GM21390 (cell line): ENCODE results near the gene LRRC25.
A peak's percentile ranks its signal among the peaks of the same experiment; 100 is the strongest.
"Not testable (repeated sequence)": the region's sequence is repeated elsewhere in the genome, so short reads cannot be mapped to it uniquely, and the experiment has no call there.

Experiments
- ATAC-seq: cut with Tn5 transposase; IDR thresholded peaks from one replicate; pipeline ENCODE4 v1.9.1; 2021; ENCODE audit not compliant: unreplicated experiment

LRRC25 gene

GRCh38 chr19:18405754-18406153, 8.3 kb upstream of the LRRC25 start:
- not testable (repeated sequence) for ATAC-seq

DNA sequence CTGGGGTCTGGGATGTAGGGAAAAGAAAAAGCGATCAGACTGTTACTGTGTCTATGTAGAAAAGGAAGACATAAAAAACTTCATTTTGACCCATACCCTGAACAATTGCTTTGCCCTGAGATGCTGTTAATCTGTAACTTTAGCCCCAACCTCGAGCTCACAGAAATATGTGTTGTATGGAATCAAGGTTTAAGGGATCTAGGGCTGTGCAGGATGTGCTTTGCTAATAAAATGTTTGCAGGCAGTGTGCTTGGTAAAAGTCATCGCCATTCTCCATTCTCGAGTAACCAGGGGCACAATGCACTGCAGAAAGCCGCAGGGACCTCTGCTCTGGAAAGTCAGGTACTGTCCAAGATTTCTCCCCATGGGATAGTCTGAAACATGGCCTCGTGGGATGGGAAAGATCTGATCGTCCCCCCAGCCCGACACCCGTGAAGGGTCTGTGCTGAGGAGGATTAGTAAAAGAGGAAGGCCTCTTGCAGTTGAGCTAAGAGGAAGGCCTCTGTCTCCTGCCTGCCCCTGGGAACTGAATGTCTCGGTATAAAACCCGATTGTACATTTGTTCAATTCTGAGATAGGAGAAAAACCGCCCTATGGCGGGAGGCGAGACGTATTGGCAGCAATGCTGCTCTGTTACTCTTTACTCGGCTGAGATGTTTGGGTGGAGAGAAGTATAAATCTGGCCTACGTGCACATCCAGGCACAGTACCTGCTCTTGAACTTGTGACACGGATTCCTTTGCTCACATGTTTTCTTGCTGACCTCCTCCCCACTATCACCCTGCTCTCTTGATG, 5.2 kb upstream of the LRRC25 start:
- ATAC-seq: not testable (repeated sequence)

DNA sequence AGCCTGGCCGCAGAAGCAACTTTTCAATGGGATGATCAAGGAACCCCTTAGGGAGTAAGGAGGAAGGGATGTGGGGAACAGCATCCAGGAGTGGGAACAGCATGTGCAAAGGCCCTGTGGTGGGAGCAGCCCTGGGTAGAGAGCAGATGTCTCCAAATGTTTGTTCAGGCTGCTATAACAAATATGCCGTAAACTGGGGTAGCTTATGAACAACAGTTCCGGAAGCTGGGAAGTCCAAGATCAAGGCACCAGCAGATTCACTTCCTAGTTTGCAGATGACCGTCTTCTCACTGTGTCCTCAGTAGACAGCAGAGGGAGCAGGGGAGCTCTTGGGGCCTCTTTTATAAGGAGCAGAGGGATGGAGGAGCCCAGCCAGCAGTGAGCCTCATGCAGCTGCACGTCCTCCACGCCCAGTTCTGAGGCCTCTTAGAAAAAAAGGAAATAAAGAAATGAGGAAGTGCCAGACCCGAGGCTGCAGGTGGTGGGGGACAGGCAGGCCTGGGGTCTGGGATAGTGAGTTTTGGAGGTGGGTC, 4.2 kb upstream of the LRRC25 start:
- no peak for ATAC-seq

DNA sequence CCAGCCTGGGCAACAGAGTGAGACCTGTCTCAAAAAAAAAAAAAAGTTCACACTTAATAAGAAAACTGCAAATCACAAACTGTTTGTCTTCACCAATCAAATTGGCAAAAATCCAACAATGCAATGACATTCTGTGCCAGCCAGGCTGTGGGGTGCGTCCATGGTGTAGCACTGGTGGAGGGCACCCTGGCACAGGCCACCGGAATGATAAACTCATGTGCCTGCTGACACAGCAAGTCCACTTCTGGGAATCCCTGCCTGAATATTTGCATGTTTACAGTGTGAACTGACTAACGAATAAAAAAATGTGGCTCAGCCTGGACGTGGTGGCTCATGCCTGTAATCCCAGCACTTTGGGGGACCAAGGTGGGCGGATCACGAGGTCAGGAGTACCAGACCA, 1.6 kb upstream of the LRRC25 start:
- no peak for ATAC-seq

DNA sequence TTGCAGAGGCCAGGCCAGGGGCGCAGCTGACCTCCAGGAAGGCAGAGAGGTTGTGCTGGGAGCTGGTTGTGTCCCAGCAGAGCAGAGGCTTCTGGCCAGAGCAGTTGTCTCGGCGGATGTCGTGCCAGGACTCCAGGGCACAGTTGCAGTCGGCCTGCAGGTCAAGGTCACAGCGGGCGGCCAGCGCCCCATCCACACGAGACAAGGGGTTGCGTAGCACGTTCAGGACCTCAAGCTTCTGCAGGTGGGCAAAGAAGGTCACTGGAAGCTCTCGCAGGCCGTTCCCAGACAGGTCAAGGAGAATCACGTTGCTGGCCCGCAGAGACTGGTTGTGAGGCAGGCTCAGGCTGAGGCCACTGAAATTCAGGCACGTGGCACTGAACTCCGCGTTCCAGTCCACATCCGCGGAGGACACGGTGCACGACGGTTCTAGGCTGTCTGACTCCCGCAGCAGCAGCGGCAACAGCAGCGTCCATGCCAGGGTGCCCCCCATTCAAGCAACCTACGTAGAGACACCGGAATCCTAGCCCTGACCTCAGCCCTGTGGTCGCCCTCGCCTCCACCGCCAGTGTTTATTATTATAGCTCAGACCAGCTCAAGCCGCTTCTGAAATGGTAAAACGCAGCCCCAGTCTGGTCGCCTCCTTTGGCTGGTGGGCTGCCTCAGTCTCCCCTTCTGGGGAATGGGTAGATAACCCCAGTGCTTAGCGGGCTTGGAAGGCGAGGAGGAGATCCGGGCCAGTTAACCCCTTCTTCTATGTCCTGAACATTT, 766 bp downstream of the LRRC25 start:
- no peak for ATAC-seq

DNA sequence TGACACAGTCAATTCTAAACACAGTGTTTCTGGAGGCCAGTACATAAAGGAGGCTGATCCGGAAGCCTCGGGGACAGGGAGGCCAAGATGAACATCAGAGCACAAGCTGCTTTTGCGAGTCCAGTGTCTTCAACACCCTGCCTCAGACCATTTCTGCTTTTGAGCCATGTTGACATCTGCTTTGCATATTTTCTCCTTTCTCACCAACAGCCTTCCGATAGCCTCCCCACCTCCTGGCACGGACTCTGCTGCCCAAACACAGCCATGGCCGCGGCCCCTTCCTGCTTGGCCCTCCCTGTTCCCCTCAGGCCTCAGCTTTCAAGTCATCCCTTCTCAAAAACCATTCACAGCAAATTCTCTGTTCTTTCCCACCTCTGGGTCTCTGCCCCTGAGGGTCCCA, 3.6 kb downstream of the LRRC25 start:
- no peak for ATAC-seq

- ATAC-seq: no peak
Observed at GRCh38 chr19:18392926-18393325, 4.5 kb downstream of the LRRC25 start.

DNA sequence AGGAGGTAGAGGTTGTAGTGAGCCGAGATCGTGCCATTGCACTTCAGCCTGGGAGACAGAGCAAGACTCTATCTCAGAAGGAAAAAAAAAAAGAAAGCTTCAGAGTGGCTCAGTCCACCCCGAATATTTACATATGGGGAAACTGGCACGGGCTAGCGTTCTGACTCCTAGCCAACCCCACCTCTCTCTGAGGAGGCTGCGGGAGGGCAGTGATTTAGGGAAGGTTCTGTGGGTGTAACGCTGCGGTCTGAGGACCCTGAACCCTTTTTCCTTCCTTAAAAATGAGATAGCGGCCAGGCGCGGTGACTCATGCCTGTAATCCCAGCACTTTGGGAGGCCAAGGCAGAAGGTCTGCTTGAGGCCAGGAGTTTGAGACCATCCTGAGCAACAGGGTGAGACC, 5.0 kb downstream of the LRRC25 start:
- no peak for ATAC-seq

DNA sequence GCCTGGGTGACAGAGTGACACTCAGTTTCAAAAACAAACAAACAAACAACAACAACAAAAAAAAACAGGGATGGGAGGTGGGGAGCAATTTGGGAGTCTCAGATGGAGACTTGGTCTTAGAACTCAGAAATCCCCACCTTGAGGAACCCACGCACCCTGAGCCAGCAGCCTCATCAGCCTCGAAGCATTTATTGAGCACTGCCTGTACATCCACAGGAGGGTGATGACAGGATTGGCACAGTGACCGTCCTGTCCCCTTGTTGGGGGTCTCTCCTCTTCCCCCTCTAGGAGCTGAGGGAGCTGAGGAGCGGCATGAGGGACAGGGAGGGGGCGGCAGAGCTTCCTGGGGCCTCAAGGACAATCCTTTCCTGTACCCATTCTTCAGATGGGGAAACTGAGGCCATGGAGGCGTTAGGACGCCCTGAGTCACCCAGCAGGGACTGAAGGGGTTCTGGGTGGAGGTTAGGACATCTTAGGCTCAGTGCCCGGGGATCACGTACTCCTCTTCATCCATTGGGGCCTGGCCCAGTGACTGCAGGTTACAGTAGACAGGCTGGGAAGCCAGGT, 5.8 kb downstream of the LRRC25 start:
- no peak for ATAC-seq

DNA sequence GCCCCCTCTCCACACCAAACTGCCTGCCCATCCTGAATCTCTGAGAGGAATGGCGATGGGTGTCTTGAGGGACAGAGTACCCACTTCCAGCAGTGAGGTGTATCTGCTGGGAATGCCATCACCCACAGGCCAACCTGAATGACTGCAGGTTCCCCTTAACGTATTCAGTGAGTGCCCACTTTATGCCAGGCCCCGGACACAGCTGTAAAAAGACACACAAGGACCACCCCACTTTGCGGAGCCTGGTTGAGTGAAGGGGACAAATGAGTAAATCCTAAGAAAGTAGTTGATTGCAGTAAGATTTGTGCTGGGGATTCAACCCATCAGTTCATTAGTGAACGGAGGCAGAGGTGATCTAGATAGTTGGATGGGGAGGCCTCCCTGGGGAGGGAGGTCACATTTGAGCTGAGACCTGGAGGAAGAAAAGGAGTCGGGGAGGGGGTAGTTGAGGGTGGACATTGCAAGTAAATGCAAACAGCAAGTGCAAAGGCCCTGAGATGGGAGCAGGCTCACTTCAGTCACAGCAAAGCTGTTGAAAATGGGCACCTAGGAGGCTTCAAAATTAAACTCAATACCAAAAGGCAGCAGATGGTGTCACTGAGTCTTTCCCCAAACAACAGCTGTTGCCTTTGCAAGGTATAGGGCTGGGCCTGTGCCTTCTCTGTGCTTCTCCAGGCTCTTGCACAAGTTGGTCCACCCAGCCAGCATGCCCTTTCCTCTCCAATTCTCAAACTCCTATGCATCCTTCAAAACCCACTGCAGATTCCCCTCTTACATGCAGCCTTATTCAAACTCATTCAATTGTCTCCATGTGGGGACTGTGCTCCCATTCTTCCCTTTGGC, 7.1 kb downstream of the LRRC25 start:
- ATAC-seq: no peak

DNA sequence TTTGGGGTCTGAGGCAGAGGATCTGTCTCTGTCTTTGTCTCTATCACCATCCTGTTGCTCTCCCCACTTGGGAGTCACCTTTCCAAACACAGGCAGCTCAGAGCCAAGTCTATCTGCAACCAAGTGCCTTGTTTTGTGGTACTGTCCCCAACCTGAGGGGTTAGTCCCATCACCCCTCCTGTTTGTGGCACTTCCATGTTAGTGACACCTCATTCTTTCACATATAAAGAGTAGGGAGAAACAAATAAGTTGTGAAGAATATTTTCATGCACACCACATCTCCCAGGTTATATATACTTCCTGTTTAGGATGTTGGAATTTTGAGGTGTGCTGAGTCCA, 7.7 kb downstream of the LRRC25 start:
- ATAC-seq: no peak

DNA sequence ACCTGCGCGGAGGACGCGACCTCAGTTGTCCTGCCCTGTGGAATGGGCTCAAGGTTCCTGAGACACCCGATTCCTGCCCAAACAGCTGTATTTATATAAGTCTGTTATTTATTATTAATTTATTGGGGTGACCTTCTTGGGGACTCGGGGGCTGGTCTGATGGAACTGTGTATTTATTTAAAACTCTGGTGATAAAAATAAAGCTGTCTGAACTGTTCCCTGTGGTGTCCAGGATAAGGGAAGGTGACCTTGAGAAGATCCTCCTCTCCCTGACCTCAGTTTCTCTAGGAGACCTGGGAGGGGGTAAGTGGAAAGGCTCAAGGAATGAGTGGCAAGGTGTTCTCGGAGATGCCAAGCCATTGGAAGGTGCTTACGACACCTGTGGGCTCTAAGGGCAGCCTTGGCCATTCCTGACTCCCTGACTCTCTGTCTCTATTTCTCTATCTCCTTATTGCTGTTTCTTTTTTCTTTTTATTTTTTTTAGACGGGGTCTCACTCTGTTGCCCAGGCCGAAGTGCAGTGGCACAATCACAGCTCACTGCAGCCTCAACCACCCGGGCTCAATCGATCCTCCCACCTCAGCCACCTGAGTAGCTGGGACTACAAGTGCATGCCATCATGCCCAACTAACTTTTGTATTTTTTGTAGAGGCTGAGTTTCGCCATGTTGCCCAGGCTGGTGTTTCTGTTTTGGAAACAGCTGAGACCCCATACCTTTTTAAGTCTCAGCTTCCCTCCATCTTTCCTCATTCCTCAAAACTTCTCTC, 8.3 kb downstream of the LRRC25 start:
- no peak for ATAC-seq

DNA sequence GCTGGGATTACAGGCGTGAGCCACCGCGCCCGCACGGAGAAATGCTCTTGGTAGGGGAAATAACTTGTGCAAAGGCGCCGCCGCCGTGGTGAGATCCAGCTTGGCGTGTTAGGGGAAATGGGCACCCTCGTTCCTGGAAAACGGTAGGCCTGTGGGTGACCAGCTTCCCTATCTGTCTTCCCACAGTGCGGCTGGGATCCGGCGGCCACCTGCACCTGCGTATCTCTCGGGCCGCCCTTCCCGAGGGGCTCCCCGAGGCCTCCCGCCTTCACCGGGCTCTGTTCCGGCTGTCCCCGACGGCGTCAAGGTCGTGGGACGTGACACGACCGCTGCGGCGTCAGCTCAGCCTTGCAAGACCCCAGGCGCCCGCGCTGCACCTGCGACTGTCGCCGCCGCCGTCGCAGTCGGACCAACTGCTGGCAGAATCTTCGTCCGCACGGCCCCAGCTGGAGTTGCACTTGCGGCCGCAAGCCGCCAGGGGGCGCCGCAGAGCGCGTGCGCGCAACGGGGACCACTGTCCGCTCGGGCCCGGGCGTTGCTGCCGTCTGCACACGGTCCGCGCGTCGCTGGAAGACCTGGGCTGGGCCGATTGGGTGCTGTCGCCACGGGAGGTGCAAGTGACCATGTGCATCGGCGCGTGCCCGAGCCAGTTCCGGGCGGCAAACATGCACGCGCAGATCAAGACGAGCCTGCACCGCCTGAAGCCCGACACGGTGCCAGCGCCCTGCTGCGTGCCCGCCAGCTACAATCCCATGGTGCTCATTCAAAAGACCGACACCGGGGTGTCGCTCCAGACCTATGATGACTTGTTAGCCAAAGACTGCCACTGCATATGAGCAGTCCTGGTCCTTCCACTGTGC, 9.1 kb downstream of the LRRC25 start:
- peak; percentile 76 for ATAC-seq

DNA sequence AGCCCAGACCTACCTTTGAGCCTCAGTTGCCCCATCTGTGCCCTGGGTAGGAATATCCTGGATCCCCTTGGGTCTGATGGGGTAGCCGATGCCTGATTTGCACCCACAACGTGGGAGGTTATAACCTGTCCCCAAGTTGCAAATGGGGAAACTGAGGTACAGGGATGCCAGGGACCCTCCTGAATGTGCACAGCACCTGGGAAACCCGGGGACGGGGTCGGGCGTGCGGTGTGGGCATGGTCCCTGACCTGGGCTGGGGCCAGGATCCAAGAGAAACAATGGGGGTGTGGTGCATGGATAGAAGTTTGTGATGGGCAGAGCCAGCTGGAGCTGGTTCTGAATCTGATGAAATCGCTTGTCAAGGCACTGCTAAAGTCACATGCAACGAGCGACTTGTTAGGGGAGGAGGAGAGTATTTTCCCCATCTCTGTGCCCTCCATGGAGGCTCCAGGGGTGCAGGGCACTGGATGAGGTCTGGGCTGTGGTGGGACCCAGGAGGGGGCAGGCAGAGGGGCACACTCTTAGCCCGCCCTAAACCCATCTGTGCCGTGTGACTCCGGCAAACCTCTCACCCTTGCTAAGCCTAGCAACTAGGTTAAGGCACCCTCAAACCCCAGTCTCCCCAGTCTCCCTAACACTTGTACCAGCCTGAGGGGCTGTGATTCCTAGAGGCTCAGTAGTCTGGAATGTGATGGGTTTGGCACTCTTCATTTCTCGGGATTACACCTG, 10.7 kb downstream of the LRRC25 start:
- ATAC-seq: no peak

DNA sequence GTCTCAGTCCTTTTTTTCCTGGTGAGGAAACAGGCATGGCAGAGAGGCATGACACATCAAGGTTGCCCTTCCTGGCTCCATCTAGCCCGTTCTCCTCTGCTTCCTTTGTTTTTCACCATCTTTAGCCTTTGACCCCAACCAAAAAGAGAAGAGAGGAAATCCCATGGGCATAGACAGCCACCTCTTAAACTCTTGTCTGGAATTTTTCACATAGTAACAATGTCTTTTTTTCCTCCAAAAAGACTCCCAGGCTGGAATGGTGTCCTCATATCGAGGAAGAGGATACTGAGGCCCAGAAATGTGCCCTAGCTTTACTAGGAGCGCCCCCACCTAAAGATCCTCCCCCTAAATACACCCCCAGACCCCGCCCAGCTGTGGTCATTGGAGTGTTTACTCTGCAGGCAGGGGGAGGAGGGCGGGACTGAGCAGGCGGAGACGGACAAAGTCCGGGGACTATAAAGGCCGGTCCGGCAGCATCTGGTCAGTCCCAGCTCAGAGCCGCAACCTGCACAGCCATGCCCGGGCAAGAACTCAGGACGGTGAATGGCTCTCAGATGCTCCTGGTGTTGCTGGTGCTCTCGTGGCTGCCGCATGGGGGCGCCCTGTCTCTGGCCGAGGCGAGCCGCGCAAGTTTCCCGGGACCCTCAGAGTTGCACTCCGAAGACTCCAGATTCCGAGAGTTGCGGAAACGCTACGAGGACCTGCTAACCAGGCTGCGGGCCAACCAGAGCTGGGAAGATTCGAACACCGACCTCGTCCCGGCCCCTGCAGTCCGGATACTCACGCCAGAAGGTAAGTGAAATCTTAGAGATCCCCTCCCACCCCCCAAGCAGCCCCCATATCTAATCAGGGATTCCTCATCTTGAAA, 11.5 kb downstream of the LRRC25 start, which contains the start of gene GDF15:
TSS of gene GDF15 (plus strand) at position 484 of the 868 bp plus-strand sequence. CDS start at position 516, 32 bp downstream.
- no peak for ATAC-seq

GRCh38 chr19:18385359-18385674, 12.1 kb downstream of the LRRC25 start:
- no peak for ATAC-seq

- no peak for ATAC-seq
Observed at GRCh38 chr19:18384775-18385174, 12.6 kb downstream of the LRRC25 start.

DNA sequence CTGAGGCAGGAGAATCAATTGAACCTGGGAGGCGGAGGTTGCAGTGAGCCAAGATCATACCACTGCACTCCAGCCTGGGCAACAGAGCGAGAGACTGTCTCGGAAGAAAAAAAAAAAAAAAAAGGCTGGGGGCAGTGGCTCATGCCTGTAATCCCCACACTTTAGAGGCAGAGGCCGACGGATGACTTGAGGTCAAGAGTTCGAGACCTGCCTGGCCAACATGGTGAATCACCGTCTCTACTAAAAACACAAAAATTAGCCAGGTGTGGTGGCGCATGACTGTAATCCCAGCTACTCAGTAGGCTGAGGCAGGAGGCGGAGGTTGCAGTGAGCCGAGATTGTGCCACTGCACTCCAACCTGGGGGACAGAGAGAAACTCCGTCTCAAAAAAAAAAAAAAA, 13.8 kb downstream of the LRRC25 start:
- not testable (repeated sequence) for ATAC-seq
